Cardiac septum (tissue), 1 donor: ENCODE data around the gene TRAF3. TPM values are rescaled to one million over a fixed set of nuclear protein-coding genes. Genes with fewer than 3 reads are reported as not detected.
"Not testable (repeated sequence)": the region's sequence is repeated elsewhere in the genome, so short reads cannot be mapped to it uniquely, and the experiment has no call there.

Experiments used
- DNase-seq: peaks from one replicate; pipeline ENCODE4 v3.0.0-alpha.2; 2020; ENCODE audit warnings: low spot score
- intact Hi-C: fragments of 100-400 bp; cut with DNase I; formaldehyde crosslinking; loops from one replicate; pipeline ENCODE4 v1.14.0; 2022
- total RNA-seq: library from RNA; stranded (reverse); fragmentation: NEBNext Ultra II Directional; extraction: Animal tissue kit (Norgen Biotek cat#: 25700); gene quantifications from one replicate; pipeline ENCODE4 v1.2.1, GENCODE V29; 2021
- donor health status: DM: no; HTN: no; CAD: no.

The TRAF3 gene
- total RNA-seq, 1 donor from 2014 or later, result 12.5 TPM

- intact Hi-C loops, result no loop called here
- DNase-seq, result no peak
These were observed 26.9 kb upstream of the TRAF3 start for GRCh38 chr14:102750376-102750775.

- no peak for DNase-seq
- intact Hi-C loops, result no loop called here
These were observed 26.2 kb upstream of the TRAF3 start for GRCh38 chr14:102751088-102751487.

GRCh38 chr14:102752239-102752847, 24.9 kb upstream of the TRAF3 start:
- no peak for DNase-seq
- intact Hi-C loops, result no loop called here

- intact Hi-C loops, result no loop called here
- no peak for DNase-seq
These were observed 22.6 kb upstream of the TRAF3 start for GRCh38 chr14:102754370-102755262.

DNA sequence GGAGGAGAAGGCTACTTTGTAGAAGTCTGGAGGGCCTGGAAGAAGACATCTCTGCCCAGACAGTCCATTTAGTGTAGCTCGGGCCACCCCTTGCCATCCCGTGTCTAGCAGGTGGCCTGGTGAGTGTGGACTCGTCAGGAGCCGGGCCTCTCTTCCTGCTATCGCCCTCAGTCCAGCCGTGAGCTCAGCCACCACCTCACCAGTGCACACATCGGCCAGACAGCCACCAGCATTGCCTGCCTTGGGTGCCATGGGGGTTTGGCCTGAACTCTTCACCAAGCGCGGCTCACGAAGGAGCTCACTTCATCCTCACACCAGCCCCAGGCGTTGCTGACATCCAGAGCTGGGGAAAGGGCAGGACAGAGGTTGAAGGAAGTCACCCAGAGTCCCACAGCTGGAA, 19.6 kb upstream of the TRAF3 start:
- DNase-seq, result no peak
- intact Hi-C loops, result no loop called here

DNA sequence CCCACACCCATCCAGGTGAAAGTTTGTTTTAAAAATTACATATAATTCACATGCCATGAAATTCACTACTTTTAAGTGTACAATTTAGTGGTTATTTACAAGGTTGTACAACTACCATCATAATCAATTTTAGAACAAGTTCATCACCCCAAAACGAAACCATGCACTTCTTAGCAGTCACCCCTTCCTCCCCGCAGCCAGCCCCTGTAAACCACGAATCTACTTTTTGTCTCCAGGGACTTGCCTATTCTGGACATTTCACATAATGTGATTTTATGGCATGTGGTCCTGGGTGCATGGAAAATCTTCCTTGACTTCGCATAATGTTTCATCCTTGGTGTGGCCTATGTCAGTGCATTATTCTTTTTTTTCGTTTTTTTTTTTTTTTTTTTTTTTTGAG, 19.2 kb upstream of the TRAF3 start:
- DNase-seq, result no peak
- intact Hi-C loops, result no loop called here

DNA sequence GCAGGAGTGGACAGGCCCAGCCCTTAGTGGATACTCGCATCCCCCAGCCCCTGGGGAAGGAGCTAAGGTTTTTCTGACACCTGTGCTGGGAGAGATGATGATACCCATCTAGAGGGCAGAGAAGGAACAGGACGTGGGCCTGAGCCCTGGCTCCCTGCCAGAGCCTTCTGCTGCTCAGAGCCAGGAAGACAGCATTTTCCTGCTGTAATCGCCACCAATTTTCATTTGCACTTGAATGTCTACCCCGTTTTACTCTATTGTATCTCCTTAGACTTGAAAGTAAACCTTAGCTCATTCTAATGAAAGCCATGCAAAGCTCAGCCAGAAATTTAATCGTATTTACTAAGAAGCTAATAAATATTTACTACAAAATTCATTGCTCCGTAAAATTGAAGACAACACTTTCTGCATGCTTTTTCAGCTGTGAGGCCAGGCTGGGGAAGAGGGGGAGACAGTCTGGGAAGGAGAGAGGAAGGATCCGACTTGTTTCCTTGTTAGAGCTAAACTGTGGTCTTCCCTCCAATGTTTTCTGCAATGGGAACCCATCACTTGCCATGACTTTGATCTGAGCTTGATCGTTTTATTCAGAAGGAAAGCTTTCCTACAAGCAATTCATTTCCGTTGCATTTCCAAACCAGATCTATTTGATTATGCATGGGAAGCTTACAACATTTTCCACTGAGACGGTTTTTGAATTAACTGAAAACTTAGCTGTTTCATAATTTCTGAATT, 17.6 kb upstream of the TRAF3 start:
- intact Hi-C loops, result no loop called here
- no peak for DNase-seq

DNA sequence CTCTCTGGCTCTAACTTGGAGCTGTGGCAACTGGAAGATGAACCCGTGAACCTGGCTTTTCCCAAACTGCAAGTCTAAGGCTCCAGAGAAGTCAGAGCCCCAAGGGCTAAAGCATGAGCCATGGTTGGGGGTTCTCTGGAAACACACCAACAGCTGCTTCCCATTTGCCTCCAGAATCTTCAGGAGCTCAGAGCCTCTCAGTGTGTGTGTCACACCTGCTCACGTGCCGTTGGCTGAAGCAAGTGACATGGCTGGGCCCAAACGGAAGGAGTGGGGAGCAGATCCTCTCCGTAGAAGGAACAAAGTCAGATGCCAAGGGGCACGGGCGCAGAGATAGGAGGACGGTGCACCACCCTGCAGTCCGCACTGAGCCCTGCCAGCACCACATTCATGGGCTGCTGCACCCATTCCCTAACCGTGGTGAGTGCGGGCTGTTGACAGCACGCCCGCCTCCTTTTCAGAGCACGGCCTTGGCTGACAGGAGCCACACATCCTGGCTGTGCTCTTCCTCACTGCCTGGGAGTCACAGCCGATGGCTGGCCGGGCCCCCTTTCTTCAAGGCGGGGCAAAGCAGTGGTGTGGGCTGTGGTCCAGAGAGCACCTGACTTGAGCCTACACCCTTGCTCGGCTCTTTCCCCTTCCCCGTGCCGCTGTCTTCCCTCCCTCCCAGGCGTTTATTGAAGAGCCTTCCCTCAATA, 16.6 kb upstream of the TRAF3 start:
- DNase-seq, result no peak

GRCh38 chr14:102761206-102761605, 16.0 kb upstream of the TRAF3 start:
- DNase-seq, result no peak
- intact Hi-C loops, result no loop called here

More for the DNA sequence above, 16.6 kb upstream of the TRAF3 start:
- intact Hi-C loops, result no loop called here

GRCh38 chr14:102764220-102764671, 13.0 kb upstream of the TRAF3 start:
- intact Hi-C loops, result no loop called here
- DNase-seq, result no peak

- intact Hi-C loops, DNase-seq: not testable (repeated sequence)
These were observed 11.5 kb upstream of the TRAF3 start for GRCh38 chr14:102765770-102766169.

- DNase-seq, result no peak
- intact Hi-C loops, result no loop called here
These were observed 8.8 kb upstream of the TRAF3 start for GRCh38 chr14:102768223-102769048.

GRCh38 chr14:102769049-102769327, 8.3 kb upstream of the TRAF3 start:
- intact Hi-C loops, result no loop called here
- no peak for DNase-seq

GRCh38 chr14:102770147-102771123, 6.8 kb upstream of the TRAF3 start:
- intact Hi-C loops, result no loop called here
- no peak for DNase-seq

DNA sequence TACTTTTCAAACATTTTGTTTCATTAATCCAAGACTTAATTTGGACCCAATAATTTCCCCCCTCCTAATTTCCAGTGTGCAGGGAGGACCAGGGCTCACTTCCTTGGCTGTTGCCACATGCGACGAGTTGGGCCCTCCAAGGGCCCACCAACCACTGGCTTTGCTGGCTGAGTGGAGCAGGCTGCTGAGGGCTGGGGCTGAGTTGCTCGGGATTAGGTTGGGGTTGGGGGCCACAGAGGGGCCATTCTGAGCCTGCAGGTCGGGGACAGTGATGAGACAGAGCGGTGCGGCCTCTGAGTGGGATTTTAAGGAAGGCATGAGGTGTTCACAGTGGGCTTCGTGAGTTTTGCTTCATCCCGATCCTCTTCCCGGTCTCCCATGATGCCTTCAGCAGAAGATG, 6.1 kb upstream of the TRAF3 start:
- intact Hi-C loops, result no loop called here

DNA sequence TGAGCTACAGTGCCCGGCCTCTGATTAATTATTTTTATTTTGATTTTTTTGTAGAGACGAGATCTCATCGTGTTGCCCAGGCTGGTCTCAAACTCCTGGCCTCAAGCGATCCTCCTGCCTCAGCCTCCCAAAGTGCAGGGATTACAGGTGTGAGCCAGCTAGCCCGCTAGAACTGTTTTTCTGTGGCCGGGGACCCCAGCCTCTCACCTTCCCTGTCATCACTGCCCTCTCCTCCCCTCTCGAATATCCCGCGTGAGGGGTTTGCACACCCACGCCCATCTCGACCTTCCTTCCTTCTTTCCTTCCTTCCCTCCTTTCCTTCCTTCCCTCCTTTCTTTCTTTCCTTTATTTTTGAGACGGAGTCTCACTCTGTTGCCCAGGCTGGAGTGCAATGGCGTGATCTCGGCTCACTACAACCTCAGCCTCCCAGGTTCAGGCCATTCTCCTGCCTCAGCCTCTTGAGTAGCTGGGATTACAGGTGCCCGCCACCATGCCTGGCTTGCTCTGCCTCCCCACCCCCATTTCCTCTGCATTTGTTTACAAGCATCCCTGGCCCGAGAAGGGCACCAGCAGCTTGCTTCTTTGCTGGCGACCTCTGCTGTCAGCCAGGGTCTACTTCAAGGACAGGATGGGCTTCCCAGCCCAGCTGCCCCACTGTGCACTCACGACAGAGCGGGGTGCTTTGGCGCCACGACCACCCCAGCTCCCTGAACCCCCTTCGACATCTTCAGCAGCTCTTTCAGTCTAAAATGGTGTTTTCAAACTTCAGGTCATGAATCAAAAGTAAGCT, 4.3 kb upstream of the TRAF3 start:
- no peak for DNase-seq
- intact Hi-C loops, result no loop called here

More for the DNA sequence above, 6.1 kb upstream of the TRAF3 start:
- DNase-seq, result no peak
